SU-DHL-6 (cell line): ENCODE data around the gene ARPP19.

Source experiments
- EZH2phosphoT487 ChIP-seq: fragments of 200-600 bp; sonication (generic), shearing (Covaris generic); conservative IDR thresholded peaks from 2 replicates; pipeline ENCODE4 v1.6.1; 2018; ENCODE audit warnings: mild to moderate bottlenecking, antibody characterized with exemption, low read length, moderate library complexity, mixed read lengths
- TF ChIP-seq, protein P1 (sequence below): fragments of 200-600 bp; sonication (generic); IDR thresholded peaks from one replicate; pipeline ENCODE4 v1.5.1; 2017; ENCODE audit warnings: antibody characterized with exemption, mild to moderate bottlenecking, low read length, moderate library complexity; ENCODE audit not compliant: insufficient read depth, poor library complexity, severe bottlenecking

- TF ChIP-seq, protein P1, sequence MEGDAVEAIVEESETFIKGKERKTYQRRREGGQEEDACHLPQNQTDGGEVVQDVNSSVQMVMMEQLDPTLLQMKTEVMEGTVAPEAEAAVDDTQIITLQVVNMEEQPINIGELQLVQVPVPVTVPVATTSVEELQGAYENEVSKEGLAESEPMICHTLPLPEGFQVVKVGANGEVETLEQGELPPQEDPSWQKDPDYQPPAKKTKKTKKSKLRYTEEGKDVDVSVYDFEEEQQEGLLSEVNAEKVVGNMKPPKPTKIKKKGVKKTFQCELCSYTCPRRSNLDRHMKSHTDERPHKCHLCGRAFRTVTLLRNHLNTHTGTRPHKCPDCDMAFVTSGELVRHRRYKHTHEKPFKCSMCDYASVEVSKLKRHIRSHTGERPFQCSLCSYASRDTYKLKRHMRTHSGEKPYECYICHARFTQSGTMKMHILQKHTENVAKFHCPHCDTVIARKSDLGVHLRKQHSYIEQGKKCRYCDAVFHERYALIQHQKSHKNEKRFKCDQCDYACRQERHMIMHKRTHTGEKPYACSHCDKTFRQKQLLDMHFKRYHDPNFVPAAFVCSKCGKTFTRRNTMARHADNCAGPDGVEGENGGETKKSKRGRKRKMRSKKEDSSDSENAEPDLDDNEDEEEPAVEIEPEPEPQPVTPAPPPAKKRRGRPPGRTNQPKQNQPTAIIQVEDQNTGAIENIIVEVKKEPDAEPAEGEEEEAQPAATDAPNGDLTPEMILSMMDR, result no peak
- TF ChIP-seq EZH2phosphoT487, result no peak
Measured at GRCh38 chr15:52563501-52564060, 5.2 kb downstream of the ARPP19 start.
